Chondrocyte (in vitro differentiated cells): ENCODE data around the gene ZSCAN22. TPM values are rescaled to one million over a fixed set of nuclear protein-coding genes. Genes with fewer than 3 reads are reported as not detected.
"Not testable (repeated sequence)": the region's sequence is repeated elsewhere in the genome, so short reads cannot be mapped to it uniquely, and the experiment has no call there.

Experiments
- DNase-seq: peaks from one replicate; pipeline ENCODE4 v3.0.0; 2021; ENCODE audit warnings: mixed read lengths, low spot score
- H3K27ac Mint-ChIP-seq: one replicate; pipeline ENCODE4 v1.8.0; 2021; ENCODE audit warnings: mild to moderate bottlenecking, moderate library complexity, mixed read lengths; ENCODE audit not compliant: unreplicated experiment
- H3K27me3 Mint-ChIP-seq: 2 replicates; pipeline ENCODE4 v1.8.0; 2021; ENCODE audit warnings: low read depth, mixed read lengths
- H3K36me3 Mint-ChIP-seq: 2 replicates; pipeline ENCODE4 v1.8.0; 2021; ENCODE audit warnings: low read depth, mixed read lengths
- H3K4me1 Mint-ChIP-seq: 2 replicates; pipeline ENCODE4 v1.8.0; 2021; ENCODE audit warnings: low read depth, mild to moderate bottlenecking, mixed read lengths
- H3K4me3 Mint-ChIP-seq: one replicate; pipeline ENCODE4 v1.8.0; 2021; ENCODE audit warnings: mild to moderate bottlenecking, moderate library complexity, mixed read lengths; ENCODE audit not compliant: unreplicated experiment
- H3K9me3 Mint-ChIP-seq: 2 replicates; pipeline ENCODE4 v1.8.0; 2021; ENCODE audit warnings: low read depth, mixed read lengths
- CTCF ChIP-seq: fragments of 200-600 bp; sonication (generic); IDR thresholded peaks from 2 replicates; pipeline ENCODE4 v1.5.0; 2021; ENCODE audit warnings: antibody characterized with exemption, mild to moderate bottlenecking, moderate library complexity
- total RNA-seq: library from RNA; stranded (reverse); gene quantifications from 3 replicates; pipeline ENCODE4 v1.2.1, GENCODE V29; 2021

ZSCAN22 gene
- total RNA-seq, 1 donor from 2014 or later: 3.0 TPM

GRCh38 chr19:58346961-58347929 is 20.5 kb downstream of the ZSCAN22 start:
- Mint-ChIP-seq H3K36me3 (peaks cover 14% of the 10 kb centered on the region), H3K4me3 (peak overlapping the region; percentile 99), H3K9me3 (no peaks in the 10 kb centered on the region), H3K27me3 (no peaks in the 10 kb centered on the region), H3K27ac (peak overlapping the region; percentile 95), H3K4me1 (peaks cover 44% of the 10 kb centered on the region)
- TF ChIP-seq CTCF: no peak
- DNase-seq: peak; percentile 92

- Mint-ChIP-seq H3K4me1 (peaks cover 41% of the 10 kb centered on the region), H3K27ac (peak overlapping the region; percentile 95), H3K36me3 (peaks cover 14% of the 10 kb centered on the region), H3K4me3 (peak overlapping the region; percentile 99)
- H3K27me3 Mint-ChIP-seq, H3K9me3 Mint-ChIP-seq: not testable (repeated sequence)
- DNase-seq: peak; percentile 10
These were observed 21.3 kb downstream of the ZSCAN22 start for GRCh38 chr19:58348080-58348479.

- no peak for TF ChIP-seq CTCF
- peaks cover 38% of the 10 kb centered on the region for H3K4me1 Mint-ChIP-seq
- H3K36me3 Mint-ChIP-seq: peaks cover 12% of the 10 kb centered on the region
- H3K4me3 Mint-ChIP-seq: no peak overlapping the region
- DNase-seq: no peak
- H3K9me3 Mint-ChIP-seq: no peaks in the 10 kb centered on the region
- no peak overlapping the region for H3K27ac Mint-ChIP-seq
- no peaks in the 10 kb centered on the region for H3K27me3 Mint-ChIP-seq
These were observed 22.8 kb downstream of the ZSCAN22 start for GRCh38 chr19:58349590-58349989.

GRCh38 chr19:58350001-58350861 is 23.4 kb downstream of the ZSCAN22 start:
- no peak for TF ChIP-seq CTCF
- Mint-ChIP-seq H3K27me3 (no peaks in the 10 kb centered on the region), H3K4me3 (no peak overlapping the region), H3K36me3 (peaks cover 12% of the 10 kb centered on the region), H3K9me3 (no peaks in the 10 kb centered on the region), H3K27ac (no peak overlapping the region), H3K4me1 (peaks cover 34% of the 10 kb centered on the region)
- peak; percentile 90 for DNase-seq

GRCh38 chr19:58350871-58351557 is 24.2 kb downstream of the ZSCAN22 start:
- peak; percentile 67 for DNase-seq
- Mint-ChIP-seq H3K4me1 (peaks cover 27% of the 10 kb centered on the region), H3K9me3 (no peaks in the 10 kb centered on the region), H3K27me3 (no peaks in the 10 kb centered on the region), H3K27ac (no peak overlapping the region), H3K36me3 (peaks cover 8% of the 10 kb centered on the region), H3K4me3 (no peak overlapping the region)
- no peak for TF ChIP-seq CTCF
